CD4-positive, alpha-beta T cell (primary cell): Measurements from ENCODE around the gene IL1RAPL2. TPM values are rescaled to one million over a fixed set of nuclear protein-coding genes. Genes with fewer than 3 reads are reported as not detected.

ENCODE experiments used
- ATAC-seq: fragments of 200-7000 bp; cut with Tn5 transposase; one replicate; pipeline ENCODE4 v1.10.0; 2022; ENCODE audit warnings: mild to moderate bottlenecking; ENCODE audit not compliant: poor library complexity
- CTCF ChIA-PET: fragments of 350-600 bp; sonication (Branson Sonifier 250); formaldehyde crosslinking; loops from one replicate; lab custom pipeline; 2021; ENCODE audit warnings: antibody characterized with exemption, inconsistent platforms; lab: Charles Lee
- POLR2A ChIA-PET: fragments of 350-600 bp; sonication (Branson Sonifier 250); formaldehyde crosslinking; loops from one replicate; lab custom pipeline; 2021; ENCODE audit warnings: antibody characterized with exemption, inconsistent platforms; lab: Charles Lee
- DNase-seq, 14 experiments: peaks; one replicate each; pipeline ENCODE4 v3.0.0-alpha.2; 2013 to 2020; ENCODE audit warnings: mixed read lengths in 2 of 14
- H3K27ac ChIP-seq, 2 donors: one replicate each; pipeline versions ENCODE4 v1.5.1 to v1.7.0; 2013; ENCODE audit warnings: low read length in 2 of 2, low read depth in 1 of 2, mild to moderate bottlenecking in 1 of 2
- H3K27me3 ChIP-seq, 2 experiments: 1 replicate in 1 of 2; 2 replicates in 1 of 2; pipeline versions ENCODE4 v1.6.1 to v1.7.0; 2013; ENCODE audit warnings: low read length in 2 of 2, control low read depth in 1 of 2, mild to moderate bottlenecking in 1 of 2, moderate library complexity in 1 of 2; ENCODE audit not compliant: insufficient read depth in 2 of 2, control insufficient read depth in 1 of 2
- H3K36me3 ChIP-seq: one replicate; pipeline ENCODE4 v1.6.1; 2013; ENCODE audit warnings: low read length, control low read depth; ENCODE audit not compliant: insufficient read depth
- H3K4me1 ChIP-seq: one replicate; pipeline ENCODE4 v1.6.1; 2013; ENCODE audit warnings: low read length, control low read depth; ENCODE audit not compliant: insufficient read depth
- H3K4me3 ChIP-seq: one replicate; pipeline ENCODE4 v1.5.1; 2013; ENCODE audit warnings: mild to moderate bottlenecking, low read length, moderate library complexity
- H3K9me3 ChIP-seq, 2 experiments: 1 replicate in 1 of 2; 2 replicates in 1 of 2; pipeline versions ENCODE4 v1.6.1 to v1.7.0; 2013; ENCODE audit warnings: low read length in 2 of 2, mild to moderate bottlenecking in 2 of 2, control low read depth in 1 of 2, moderate library complexity in 1 of 2; ENCODE audit not compliant: control insufficient read depth in 1 of 2, insufficient read depth in 1 of 2
- H3K27ac Mint-ChIP-seq: one replicate; pipeline ENCODE4 v1.8.0; 2020; ENCODE audit warnings: mixed read lengths
- H3K27me3 Mint-ChIP-seq: one replicate; pipeline ENCODE4 v1.8.0; 2021; ENCODE audit warnings: mixed read lengths
- H3K36me3 Mint-ChIP-seq: one replicate; pipeline ENCODE4 v1.8.0; 2021; ENCODE audit warnings: low read depth, mixed read lengths
- H3K4me1 Mint-ChIP-seq: one replicate; pipeline ENCODE4 v1.8.0; 2021; ENCODE audit warnings: low read depth, mixed read lengths
- H3K4me3 Mint-ChIP-seq: one replicate; pipeline ENCODE4 v1.8.0; 2020; ENCODE audit warnings: mild to moderate bottlenecking, mixed read lengths
- H3K9me3 Mint-ChIP-seq: one replicate; pipeline ENCODE4 v1.8.0; 2020; ENCODE audit warnings: mixed read lengths
- CTCF ChIP-seq: fragments of 200-600 bp; IDR thresholded peaks from one replicate; pipeline ENCODE4 v1.8.0; 2022; ENCODE audit warnings: antibody characterized with exemption, mild to moderate bottlenecking
- intact Hi-C, 2 experiments: fragments of 100-400 bp; cut with DNase I in 1 of 2; cut with micrococcal nuclease in 1 of 2; formaldehyde crosslinking; loops; one replicate each; pipeline versions ENCODE4 v1.15.1 to v1.9.0; 2023 to 2025; cut with DNase I, micrococcal nuclease
- total RNA-seq, 174 experiments: library from RNA in 2 of 174; stranded (reverse) in 2 of 174; gene quantifications; one replicate each; pipeline ENCODE4 v1.2.3 and lab custom pipeline; 2021 to 2026

The IL1RAPL2 gene
- total RNA-seq, 2 experiments from 2014 or later, result not detected

DNA sequence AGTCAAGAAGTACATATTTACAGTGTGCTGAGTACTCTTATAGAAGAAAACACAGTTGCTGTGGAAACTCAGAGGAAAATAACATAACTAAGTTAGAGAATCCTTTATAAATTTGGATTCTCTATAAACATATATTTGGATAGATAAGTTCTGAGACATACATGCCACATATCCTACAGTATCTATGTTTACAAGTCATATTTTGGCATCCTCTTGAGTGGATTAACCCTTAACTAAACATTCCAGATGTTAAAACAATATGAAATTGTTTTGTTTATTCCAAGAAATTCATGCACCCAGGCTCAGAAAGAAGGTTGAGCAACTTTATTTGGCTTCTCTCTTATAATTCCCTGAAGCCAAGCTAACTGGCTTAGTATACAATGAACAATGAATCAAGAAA is 387.3 kb downstream of the IL1RAPL2 start:
- no peaks in the 10 kb centered on the region for H3K9me3 Mint-ChIP-seq
- no peak overlapping the region for H3K4me3 Mint-ChIP-seq
- no peaks in the 10 kb centered on the region for H3K36me3 Mint-ChIP-seq
- DNase-seq, result no peak
- H3K27me3 Mint-ChIP-seq, result no peaks in the 10 kb centered on the region
- POLR2A ChIA-PET, result no interaction called here
- Histone ChIP-seq H3K36me3 (no peaks in the 10 kb centered on the region), H3K4me1 (no peaks in the 10 kb centered on the region), H3K27ac (no peak overlapping the region), H3K4me3 (no peak overlapping the region), H3K27me3 (no peaks in the 10 kb centered on the region), H3K9me3 (no peaks in the 10 kb centered on the region)
- CTCF ChIA-PET, result no interaction called here
- intact Hi-C loops, result no loop called here
- ATAC-seq, result no peak
- H3K4me1 Mint-ChIP-seq, result no peaks in the 10 kb centered on the region
- no peak for TF ChIP-seq CTCF
- H3K27ac Mint-ChIP-seq, result no peak overlapping the region

GRCh38 chrX:104961926-104962325 is 395.9 kb downstream of the IL1RAPL2 start:
- Histone ChIP-seq H3K4me1 (no peaks in the 10 kb centered on the region), H3K9me3 (no peaks in the 10 kb centered on the region), H3K36me3 (no peaks in the 10 kb centered on the region), H3K27me3 (no peaks in the 10 kb centered on the region), H3K4me3 (no peak overlapping the region), H3K27ac (no peak overlapping the region)
- no peaks in the 10 kb centered on the region for H3K27me3 Mint-ChIP-seq
- no peaks in the 10 kb centered on the region for H3K36me3 Mint-ChIP-seq
- TF ChIP-seq CTCF, result no peak
- H3K4me3 Mint-ChIP-seq, result no peak overlapping the region
- CTCF ChIA-PET, result no interaction called here
- intact Hi-C loops, result no loop called here
- DNase-seq (no peak), ATAC-seq (no peak)
- no peaks in the 10 kb centered on the region for H3K9me3 Mint-ChIP-seq
- no peak overlapping the region for H3K27ac Mint-ChIP-seq
- H3K4me1 Mint-ChIP-seq, result no peaks in the 10 kb centered on the region
- POLR2A ChIA-PET, result no interaction called here

DNA sequence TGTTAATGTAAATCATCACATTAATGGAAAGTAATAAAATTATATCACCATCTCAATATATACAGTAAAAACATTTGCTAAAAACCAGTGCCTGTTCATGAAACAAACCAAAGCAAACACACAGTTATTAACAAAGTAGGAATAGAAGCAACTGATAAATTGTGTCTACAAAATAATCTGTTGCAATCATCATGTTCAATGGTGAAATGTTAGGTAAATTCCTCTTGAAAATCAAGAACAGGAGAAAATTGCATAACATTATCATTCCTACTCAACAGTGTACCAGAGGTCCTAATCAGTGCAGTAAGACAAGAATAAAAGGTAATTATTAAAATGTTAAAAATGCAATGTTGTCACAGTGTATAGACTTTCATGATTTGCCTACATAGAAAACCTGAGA is 402.2 kb downstream of the IL1RAPL2 start:
- Mint-ChIP-seq H3K9me3 (no peaks in the 10 kb centered on the region), H3K4me1 (no peaks in the 10 kb centered on the region), H3K27ac (no peak overlapping the region), H3K4me3 (no peak overlapping the region), H3K27me3 (no peaks in the 10 kb centered on the region), H3K36me3 (no peaks in the 10 kb centered on the region)
- H3K9me3 ChIP-seq, result no peaks in the 10 kb centered on the region
- ChIA-PET CTCF (no interaction called here), POLR2A (no interaction called here)
- H3K27ac ChIP-seq, result no peak overlapping the region
- no peak for ATAC-seq
- no peaks in the 10 kb centered on the region for H3K4me1 ChIP-seq
- TF ChIP-seq CTCF, result no peak
- intact Hi-C loops, result no loop called here
- H3K4me3 ChIP-seq, result no peak overlapping the region
- no peak for DNase-seq
- no peaks in the 10 kb centered on the region for H3K27me3 ChIP-seq
- H3K36me3 ChIP-seq, result no peaks in the 10 kb centered on the region
